Stromal cell of bone marrow (primary cell): Measurements from ENCODE around the gene NPPA.
A peak's percentile ranks its signal among the peaks of the same experiment; 100 is the strongest.

Experiments
- DNase-seq: peaks from one replicate; pipeline ENCODE4 v3.0.0-alpha.2; 2012; ENCODE audit warnings: low read depth

The NPPA gene

GRCh38 chr1:11842154-11843041, 5.2 kb downstream of the NPPA start:
- DNase-seq, result no peak

GRCh38 chr1:11841245-11842153, 6.1 kb downstream of the NPPA start:
- no peak for DNase-seq

DNA sequence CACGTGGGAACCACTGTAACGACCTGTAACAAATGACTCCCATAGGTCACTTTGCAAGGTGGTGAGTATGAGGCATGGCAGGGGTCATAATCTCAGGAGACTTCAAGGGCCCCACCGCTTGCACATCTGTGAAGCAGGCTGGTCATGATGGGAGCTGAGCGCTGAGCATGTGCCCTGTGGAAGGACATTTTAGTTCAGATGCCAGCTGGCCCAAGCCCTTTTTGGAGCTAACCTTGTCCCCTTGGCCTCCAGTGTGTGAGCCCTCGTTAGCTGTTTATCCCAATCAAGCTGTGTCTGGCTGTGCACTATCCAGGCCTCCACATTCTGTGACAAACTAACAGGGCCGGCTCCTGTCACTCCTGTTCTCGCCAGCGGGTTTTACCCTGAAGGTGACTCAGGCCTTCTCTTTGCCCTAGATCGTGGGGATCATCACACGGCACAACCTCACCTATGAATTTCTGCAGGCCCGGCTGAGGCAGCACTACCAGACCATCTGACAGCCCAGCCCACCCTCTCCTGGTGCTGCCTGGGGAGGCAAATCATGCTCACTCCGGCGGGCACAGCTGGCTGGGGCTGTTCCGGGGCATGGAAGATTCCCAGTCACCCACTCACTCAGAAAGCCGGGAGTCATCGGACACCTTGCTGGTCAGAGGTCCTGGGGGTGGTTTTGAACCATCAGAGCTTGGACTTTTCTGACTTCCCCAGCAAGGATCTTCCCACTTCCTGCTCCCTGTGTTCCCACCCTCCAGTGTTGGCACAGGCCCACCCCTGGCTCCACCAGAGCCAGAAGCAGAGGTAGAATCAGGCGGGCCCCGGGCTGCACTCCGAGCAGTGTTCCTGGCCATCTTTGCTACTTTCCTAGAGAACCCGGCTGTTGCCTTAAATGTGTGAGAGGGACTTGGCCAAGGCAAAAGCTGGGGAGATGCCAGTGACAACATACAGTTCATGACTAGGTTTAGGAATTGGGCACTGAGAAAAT, 7.6 kb downstream of the NPPA start:
- DNase-seq, result no peak

GRCh38 chr1:11838349-11839272, 9.0 kb downstream of the NPPA start:
- DNase-seq, result peak; percentile 19

DNA sequence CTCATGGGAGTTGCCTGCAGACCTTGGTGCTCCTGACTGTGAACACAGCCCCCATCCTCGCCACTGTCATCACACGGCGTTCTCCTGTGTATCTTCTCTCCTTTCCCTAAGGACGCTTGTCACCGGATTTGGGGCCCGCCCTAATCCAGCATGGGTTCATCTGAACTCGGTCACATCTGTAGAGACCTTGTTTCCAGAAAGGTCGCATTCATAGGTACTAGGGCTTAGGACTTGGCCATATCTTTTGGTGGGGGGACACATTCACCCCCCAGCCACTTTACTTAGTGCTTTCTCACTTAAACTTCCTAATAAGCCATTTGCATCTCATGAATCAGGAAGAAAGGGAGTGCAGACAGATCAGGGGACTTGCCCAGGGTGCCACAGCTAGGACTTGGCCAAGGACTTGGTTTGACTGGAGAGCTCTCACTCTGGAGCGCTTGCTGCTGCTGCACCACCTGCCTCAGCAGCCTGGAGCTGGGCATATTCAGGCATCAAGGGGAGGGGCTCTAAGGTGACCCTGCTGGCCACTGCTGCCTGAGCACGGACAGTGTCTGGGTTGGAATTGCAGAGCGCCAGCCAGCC, 9.7 kb downstream of the NPPA start:
- no peak for DNase-seq

GRCh38 chr1:11836955-11837766, 10.4 kb downstream of the NPPA start:
- DNase-seq, result no peak

DNA sequence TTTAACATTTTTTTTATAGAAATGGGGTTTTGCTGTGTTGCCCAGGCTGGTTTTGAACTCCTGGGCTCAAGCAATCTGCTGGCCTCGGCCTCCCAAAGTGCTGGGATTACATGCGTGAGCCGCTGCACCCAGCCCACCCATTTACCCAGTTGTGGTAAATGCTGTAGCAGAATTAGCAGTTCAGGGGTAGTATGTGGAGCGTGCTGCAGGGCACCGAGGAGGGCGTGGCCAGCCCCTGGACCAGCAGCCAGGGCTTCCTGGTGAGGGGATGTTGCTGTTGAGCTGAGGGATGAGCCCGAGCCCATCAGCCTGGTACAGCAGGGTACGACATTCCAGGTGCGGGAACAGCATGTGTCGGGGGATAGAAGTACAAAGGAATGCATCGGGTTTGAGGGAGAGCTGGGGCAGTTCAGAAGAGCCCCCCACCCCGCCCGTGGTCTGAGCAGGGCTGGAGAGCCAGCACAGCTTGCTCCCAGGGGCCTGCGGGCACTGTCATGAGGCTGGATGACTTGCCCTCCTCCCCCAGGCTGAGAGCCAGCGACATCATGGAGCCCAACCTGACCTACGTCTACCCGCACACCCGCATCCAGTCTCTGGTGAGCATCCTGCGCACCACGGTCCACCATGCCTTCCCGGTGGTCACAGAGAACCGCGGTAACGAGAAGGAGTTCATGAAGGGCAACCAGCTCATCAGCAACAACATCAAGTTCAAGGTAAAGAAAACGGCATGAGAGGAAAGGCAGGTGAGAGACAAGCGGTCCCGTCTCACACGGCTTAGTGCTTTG, 11.9 kb downstream of the NPPA start:
- DNase-seq, result no peak

DNA sequence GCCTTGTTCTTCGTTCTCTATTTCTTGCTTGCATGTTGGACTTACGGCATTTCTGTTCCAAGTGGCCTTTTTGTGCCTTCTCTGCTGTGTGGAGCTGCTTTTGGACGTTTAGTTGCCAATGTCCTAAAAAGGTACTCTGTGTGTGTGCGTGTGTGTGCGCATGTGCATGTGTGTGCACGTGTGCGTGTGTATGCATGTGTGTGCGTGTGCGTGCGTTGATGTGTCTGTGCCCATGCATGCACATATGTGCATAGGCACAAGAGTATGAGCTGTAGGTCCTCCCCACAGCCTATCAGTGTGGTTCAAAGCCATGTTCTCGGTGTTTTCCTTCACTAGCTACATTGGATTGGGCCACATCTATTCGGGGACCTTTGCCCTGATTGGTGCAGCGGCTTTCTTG, 13.7 kb downstream of the NPPA start:
- no peak for DNase-seq

GRCh38 chr1:11833497-11833896, 14.1 kb downstream of the NPPA start:
- no peak for DNase-seq

GRCh38 chr1:11831945-11832725, 15.4 kb downstream of the NPPA start:
- DNase-seq, result no peak

GRCh38 chr1:11828511-11828910, 19.1 kb downstream of the NPPA start:
- no peak for DNase-seq

DNA sequence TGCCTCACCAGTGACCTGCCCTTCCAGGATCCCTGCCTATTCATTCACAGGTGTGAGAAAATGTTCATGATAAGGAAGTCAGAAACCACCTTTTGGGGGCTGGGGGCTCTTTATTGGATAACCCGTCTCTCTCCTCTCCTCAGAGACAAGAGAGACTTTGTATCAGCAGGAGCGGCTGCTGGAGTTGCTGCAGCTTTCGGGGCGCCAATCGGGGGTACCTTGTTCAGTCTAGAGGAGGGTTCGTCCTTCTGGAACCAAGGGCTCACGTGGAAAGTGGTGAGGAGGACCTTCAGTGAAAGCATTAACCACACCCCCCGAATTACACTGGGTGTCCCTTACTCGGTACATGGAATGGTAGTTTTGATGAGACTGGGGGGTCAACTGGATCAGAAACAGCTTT, 20.6 kb downstream of the NPPA start:
- DNase-seq, result no peak

DNA sequence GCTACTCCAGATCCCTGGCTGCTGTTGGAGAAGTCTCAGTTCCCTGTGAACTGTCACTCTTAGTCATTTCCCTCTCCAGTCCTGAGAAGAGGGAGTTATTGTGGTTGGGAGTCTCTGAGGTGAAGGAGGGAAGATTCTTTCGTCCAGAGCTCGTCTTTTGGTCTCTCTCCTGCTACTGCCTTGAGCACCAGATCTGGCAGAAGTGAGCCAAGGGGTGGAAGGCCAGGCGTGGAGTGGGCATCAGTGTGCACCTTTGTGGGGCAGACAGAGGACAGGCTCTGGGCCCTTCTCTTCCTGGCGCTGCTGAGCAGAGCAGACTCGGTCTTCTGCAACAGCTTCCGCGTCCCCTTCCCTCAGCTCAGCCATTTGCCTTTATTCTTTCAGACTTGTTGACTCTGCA, 22.5 kb downstream of the NPPA start:
- no peak for DNase-seq

GRCh38 chr1:11823366-11824137, 24.0 kb downstream of the NPPA start:
- DNase-seq, result no peak

- no peak for DNase-seq
Observed at GRCh38 chr1:11822091-11822490, 25.5 kb downstream of the NPPA start.

- DNase-seq, result no peak
Observed at GRCh38 chr1:11817192-11817591, 30.4 kb downstream of the NPPA start.

GRCh38 chr1:11813021-11813420, 34.6 kb downstream of the NPPA start:
- DNase-seq, result no peak
